ENCODE measurements around the gene SCARF2.

DNA sequence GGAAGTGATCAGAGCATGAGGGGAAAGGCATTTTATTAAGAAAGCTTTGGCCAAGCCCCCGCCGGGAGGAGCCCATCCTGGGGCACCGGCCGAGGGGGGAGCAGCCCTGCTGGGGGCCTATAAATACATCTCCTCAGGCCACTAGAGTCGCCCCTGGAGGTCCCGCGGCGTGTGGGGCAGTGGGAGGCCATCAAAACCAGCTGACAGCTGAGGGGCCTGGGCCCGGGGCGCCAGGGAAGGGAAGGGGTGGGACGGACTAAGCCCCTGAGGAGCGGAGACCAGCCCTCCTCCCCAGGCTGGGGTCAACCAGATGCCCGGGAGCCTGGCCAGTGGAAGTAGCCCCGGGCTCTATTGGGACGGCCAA is 13.1 kb downstream of the SCARF2 start:
- TF ChIP-seq, protein P1, sequence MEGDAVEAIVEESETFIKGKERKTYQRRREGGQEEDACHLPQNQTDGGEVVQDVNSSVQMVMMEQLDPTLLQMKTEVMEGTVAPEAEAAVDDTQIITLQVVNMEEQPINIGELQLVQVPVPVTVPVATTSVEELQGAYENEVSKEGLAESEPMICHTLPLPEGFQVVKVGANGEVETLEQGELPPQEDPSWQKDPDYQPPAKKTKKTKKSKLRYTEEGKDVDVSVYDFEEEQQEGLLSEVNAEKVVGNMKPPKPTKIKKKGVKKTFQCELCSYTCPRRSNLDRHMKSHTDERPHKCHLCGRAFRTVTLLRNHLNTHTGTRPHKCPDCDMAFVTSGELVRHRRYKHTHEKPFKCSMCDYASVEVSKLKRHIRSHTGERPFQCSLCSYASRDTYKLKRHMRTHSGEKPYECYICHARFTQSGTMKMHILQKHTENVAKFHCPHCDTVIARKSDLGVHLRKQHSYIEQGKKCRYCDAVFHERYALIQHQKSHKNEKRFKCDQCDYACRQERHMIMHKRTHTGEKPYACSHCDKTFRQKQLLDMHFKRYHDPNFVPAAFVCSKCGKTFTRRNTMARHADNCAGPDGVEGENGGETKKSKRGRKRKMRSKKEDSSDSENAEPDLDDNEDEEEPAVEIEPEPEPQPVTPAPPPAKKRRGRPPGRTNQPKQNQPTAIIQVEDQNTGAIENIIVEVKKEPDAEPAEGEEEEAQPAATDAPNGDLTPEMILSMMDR (IDR thresholded peaks at IDR 0.05; ENCODE audit: control extremely low read depth in 1 of 3, insufficient read depth in 1 of 3, low read depth in 1 of 3, low read length in 3 of 3): no peak
- TF ChIP-seq EZH2 (IDR thresholded peaks at IDR 0.05; ENCODE audit: low read depth, low read length, severe bottlenecking): no peak
- TF ChIP-seq, protein P2, sequence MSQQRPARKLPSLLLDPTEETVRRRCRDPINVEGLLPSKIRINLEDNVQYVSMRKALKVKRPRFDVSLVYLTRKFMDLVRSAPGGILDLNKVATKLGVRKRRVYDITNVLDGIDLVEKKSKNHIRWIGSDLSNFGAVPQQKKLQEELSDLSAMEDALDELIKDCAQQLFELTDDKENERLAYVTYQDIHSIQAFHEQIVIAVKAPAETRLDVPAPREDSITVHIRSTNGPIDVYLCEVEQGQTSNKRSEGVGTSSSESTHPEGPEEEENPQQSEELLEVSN (IDR thresholded peaks at IDR 0.05): no peak
- TF ChIP-seq, protein P3, sequence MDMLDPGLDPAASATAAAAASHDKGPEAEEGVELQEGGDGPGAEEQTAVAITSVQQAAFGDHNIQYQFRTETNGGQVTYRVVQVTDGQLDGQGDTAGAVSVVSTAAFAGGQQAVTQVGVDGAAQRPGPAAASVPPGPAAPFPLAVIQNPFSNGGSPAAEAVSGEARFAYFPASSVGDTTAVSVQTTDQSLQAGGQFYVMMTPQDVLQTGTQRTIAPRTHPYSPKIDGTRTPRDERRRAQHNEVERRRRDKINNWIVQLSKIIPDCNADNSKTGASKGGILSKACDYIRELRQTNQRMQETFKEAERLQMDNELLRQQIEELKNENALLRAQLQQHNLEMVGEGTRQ (IDR thresholded peaks at IDR 0.05; ENCODE audit: low read length): no peak
